Fibroblast of skin of left quadriceps (primary cell): ENCODE data around the gene MGAT4D.
"Not testable (repeated sequence)": the region's sequence is repeated elsewhere in the genome, so short reads cannot be mapped to it uniquely, and the experiment has no call there.

Source experiments
- DNase-seq, 2 experiments: peaks; one replicate each; pipeline ENCODE4 v3.0.0-alpha.2; 2013; ENCODE audit warnings: low read depth in 2 of 2

MGAT4D gene

GRCh38 chr4:140439644-140440142 lies 58.4 kb downstream of the MGAT4D start:
- no peak for DNase-seq

GRCh38 chr4:140427919-140428471 lies 70.1 kb downstream of the MGAT4D start:
- DNase-seq: peak in 1 of 2 experiments; percentile 13

GRCh38 chr4:140427106-140427918 lies 70.8 kb downstream of the MGAT4D start, which contains the start of gene CLGN:
Gene CLGN (minus strand): TSS chr4:140427648. CDS start chr4:140413078, 14,570 bp downstream.
- peak; percentile 20 to 37 for DNase-seq

GRCh38 chr4:140426610-140427105 lies 71.4 kb downstream of the MGAT4D start:
- DNase-seq: no peak

- DNase-seq: peak in 1 of 2 experiments; percentile 8
These were observed 75.0 kb downstream of the MGAT4D start for GRCh38 chr4:140423106-140423505.

GRCh38 chr4:140413130-140413969 lies 84.7 kb downstream of the MGAT4D start:
- not testable (repeated sequence) for DNase-seq

GRCh38 chr4:140408974-140409373 lies 89.1 kb downstream of the MGAT4D start:
- DNase-seq: no peak

GRCh38 chr4:140406292-140406691 lies 91.8 kb downstream of the MGAT4D start:
- DNase-seq: no peak

GRCh38 chr4:140400111-140400510 lies 98.0 kb downstream of the MGAT4D start:
- DNase-seq: no peak

- DNase-seq: no peak
These were observed 102.4 kb downstream of the MGAT4D start for GRCh38 chr4:140395668-140396067.
